Sciatic nerve (tissue), 2 donors: Measurements from ENCODE around the gene HOXB4. TPM values are rescaled to one million over a fixed set of nuclear protein-coding genes. Genes with fewer than 3 reads are reported as not detected.
"Not testable (repeated sequence)": the region's sequence is repeated elsewhere in the genome, so short reads cannot be mapped to it uniquely, and the experiment has no call there.

Experiments
- ATAC-seq: fragments of 200-7000 bp; cut with Tn5 transposase; one replicate; pipeline ENCODE4 v1.9.1; 2020; ENCODE audit warnings: mild to moderate bottlenecking, moderate library complexity
- DNase-seq: peaks from one replicate; pipeline ENCODE4 v3.0.0-alpha.2; 2020; ENCODE audit warnings: low spot score
- intact Hi-C: fragments of 100-400 bp; cut with DNase I; formaldehyde crosslinking; loops from one replicate; pipeline ENCODE4 v1.14.2; 2022
- total RNA-seq: library from RNA; stranded (reverse); fragmentation: NEBNext Ultra II Directional; extraction: Animal tissue kit (Norgen Biotek cat#: 25700); gene quantifications from one replicate; pipeline ENCODE4 v1.2.1, GENCODE V29; 2021
- donor health status: DM: no; HTN: no; CAD: no.
- donor health status: DM: no; HTN: no; CAD: no.

The HOXB4 gene
- total RNA-seq, 1 donor from 2014 or later = 8.8 TPM

GRCh38 chr17:48544349-48545021 lies 33.7 kb downstream of the HOXB4 start:
- ATAC-seq (peak; percentile 70), DNase-seq (peak; percentile 93)
- intact Hi-C loops = no loop called here

DNA sequence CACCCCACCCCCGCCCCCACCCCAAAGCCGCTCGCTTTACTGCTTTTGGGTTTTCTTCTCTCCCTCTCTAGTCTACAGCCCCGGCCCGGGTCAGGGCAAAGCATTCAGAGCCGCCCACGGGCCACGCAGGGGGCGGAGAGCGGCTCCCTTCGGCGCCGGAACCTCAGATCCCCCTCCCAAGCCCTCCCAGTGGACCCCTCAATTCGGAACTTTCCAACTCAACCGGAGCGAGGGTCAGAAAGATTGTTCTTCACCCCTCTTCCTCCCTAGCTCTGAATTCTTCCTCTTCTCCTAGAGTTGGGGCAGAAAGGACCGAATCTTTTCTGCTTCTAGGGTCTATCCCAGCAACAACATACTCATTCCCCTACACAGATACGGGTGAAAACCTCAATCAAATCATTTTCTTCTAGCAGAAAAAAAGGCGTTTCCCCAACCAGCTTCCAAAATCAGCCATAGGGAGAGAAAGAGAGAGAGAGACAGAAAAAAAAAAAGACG lies 34.2 kb downstream of the HOXB4 start:
- intact Hi-C loops = no loop called here
- peak; percentile 38 for ATAC-seq
- peak; percentile 68 for DNase-seq

GRCh38 chr17:48543107-48543853 lies 34.9 kb downstream of the HOXB4 start:
- ATAC-seq (peak; percentile 41), DNase-seq (peak; percentile 73)
- intact Hi-C loops = no loop called here

DNA sequence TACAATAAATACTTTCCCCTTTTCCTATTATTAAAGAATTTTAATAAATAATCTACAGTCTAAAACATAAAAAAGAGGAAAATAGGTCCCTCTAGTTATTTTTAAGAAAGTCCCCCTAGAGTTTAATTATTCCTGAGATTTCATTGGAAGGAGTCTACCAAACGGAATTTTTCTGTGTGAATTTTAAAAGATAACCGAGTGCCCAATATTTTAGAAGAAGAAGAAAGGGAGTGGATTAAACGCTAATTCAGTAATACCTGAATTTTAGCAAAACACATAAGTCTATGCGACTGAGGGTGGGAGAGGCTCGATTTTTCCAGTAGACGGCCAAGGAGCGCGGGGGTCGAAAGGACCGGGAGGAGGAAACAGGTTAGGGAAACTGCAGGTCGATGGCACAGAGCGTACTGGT lies 35.4 kb downstream of the HOXB4 start:
- DNase-seq (no peak), ATAC-seq (no peak)
- intact Hi-C loops = no loop called here

- intact Hi-C loops = no loop called here
- DNase-seq (peak; percentile 69), ATAC-seq (peak; percentile 9)
These were observed 36.0 kb downstream of the HOXB4 start for GRCh38 chr17:48542114-48542656.

DNA sequence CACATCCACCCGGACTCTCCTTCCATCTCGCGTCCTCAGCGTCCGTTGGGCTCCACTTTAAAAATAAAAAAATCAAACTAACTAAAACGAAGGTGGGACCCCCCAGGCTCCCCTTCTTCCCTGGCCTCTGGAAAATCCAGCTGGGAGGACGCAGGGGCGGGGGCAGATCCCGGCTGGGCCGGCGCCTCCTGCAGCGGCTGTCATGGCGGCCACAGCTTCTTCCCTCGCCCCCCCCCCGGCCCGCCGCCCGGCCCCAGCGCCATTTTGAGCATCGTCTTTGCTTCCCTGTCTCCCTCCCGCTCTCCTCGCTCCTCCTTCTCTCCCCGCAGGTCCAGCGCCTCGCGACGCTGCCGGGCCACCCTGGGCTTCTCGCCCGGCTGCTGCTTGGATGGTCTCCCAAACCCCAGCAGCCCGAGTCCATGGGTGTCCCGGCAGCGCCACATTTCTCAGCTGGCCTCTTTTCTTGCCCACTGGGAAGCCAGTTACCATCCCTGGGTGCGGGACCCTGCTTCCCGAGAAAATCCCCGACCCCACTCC lies 36.5 kb downstream of the HOXB4 start:
- DNase-seq = peak; percentile 86
- intact Hi-C loops = no loop called here

GRCh38 chr17:48541036-48541576 lies 37.0 kb downstream of the HOXB4 start:
- no peak for ATAC-seq
- intact Hi-C loops = no loop called here
- no peak for DNase-seq

More for the DNA sequence above, 36.5 kb downstream of the HOXB4 start:
- peak; percentile 72 for ATAC-seq

DNA sequence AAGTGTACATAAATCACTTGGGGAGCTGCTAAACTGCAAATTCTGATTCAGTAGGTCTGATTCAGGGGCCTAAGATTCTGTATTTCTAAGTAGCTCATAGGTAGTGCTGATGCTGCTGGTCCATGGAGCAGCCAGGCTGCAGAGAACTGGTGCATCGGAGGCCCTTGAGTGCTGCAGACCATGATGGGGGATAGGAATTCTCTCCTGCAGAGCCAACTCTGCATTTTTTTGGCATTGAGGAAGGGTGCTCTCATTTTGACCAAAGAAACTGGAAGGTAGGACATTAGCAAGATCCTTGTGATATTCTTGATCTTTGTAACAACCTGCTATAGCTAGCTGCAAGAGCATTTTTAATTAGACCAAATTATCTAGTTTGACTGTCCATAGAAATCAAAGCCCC lies 37.9 kb downstream of the HOXB4 start:
- intact Hi-C loops = no loop called here
- DNase-seq (peak; percentile 44), ATAC-seq (no peak)

DNA sequence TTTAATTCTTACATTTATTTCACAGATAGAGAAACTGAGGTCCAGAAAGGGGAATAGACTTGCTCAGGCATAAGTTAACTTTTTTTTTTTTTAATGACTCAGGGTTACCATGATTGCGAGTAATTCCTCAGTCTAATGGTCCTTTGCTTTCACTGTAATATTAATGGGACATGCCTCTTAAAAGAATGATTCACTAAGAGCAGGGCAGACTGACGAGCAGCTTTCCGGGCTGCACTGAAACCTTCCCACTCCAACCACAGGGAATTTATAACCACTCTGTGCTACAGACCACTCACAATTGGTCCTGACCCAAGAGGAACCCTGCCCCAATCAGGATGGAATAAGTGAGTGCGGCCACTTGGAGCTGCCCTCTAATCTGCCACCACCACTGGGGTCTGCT lies 39.0 kb downstream of the HOXB4 start:
- DNase-seq = peak; percentile 42
- intact Hi-C loops = no loop called here
- ATAC-seq = no peak

DNA sequence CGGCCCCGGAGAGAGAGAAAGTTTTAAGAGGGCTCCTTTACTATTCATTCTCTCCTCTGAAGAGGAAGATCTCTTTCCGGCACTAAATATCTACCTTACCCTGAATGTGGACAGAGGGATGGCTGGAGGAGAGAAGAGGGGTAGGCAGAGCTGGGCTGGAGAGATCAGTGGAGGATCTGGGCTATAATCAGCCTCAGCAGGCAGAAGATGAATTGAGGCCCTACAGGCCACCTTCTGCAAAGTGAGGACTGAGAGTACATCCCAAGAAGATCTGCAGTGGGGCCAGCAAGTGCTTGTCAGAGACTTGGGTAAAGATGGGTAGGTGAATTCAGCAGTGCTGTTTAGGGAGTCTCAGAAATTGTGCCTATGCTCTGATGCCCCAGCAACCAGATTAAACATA lies 40.8 kb downstream of the HOXB4 start:
- intact Hi-C loops = no loop called here
- ATAC-seq = no peak

GRCh38 chr17:48535793-48536559 lies 42.2 kb downstream of the HOXB4 start:
- DNase-seq, intact Hi-C loops, ATAC-seq: not testable (repeated sequence)

More for the DNA sequence above, 40.8 kb downstream of the HOXB4 start:
- DNase-seq = peak; percentile 8

- ATAC-seq (no peak), DNase-seq (no peak)
- intact Hi-C loops = no loop called here
These were observed 45.9 kb downstream of the HOXB4 start for GRCh38 chr17:48532261-48532660.

DNA sequence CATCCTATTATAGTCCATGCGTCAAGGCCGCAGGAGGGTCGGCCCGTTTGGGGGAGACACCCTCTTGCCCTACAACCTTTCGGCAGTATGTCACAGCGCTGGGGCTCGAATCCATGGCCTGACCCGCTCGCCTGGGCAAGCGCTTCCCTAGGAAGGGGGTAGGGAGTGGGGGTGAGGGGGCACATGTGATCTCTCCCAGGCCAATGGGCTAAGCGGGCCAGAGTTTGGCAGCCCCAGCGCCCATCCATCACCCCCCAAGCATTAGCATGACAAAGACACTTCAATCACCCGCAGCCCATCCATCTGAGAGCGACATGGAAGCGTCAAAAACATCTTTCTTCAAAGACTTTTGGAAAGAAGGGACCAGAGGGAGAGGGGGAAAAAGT lies 47.3 kb downstream of the HOXB4 start, which contains the start of gene HOXB1:
Gene HOXB1 (minus strand): TSS at position 125 of the 386 bp plus-strand sequence. CDS start 107 bp downstream, at position 18.
- no peak for DNase-seq
- intact Hi-C loops = no loop called here
- no peak for ATAC-seq

DNA sequence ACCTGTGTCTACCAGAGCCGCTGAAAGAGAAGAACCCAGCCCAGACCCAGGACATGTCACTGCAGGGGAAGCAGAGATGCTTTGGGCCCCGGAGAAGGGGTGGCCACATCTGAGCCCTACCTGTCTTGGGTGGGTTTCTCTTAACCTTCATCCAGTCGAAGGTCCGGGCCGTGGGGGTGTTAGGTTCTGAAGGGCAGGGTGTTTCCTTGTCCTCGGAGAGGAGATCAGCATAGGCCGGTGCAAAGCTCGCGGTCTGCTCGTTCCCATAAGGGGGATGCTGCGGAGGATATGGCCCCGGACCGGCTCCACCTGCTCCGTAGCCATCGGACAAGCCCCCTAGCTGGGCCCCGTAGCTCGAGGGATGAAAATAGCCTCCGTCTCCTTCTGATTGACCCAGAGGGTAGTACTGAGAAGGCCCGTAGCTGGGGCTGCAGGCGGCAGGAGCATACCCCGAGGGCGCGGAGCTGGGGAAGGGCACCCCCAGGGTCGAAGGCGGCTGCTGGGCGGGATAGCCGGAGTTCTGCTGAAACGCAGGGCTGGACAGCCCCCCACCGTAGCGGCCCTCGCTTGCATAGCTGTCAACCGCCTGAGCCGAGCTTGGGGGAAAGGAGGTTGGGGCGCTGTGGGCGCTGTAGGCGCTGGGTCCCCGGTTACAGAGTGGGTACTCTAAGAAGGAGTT lies 47.8 kb downstream of the HOXB4 start:
- intact Hi-C loops = no loop called here
- ATAC-seq = no peak

GRCh38 chr17:48529683-48530009 lies 48.5 kb downstream of the HOXB4 start:
- DNase-seq = no peak
- intact Hi-C loops = no loop called here
- ATAC-seq = no peak

More for the DNA sequence above, 47.8 kb downstream of the HOXB4 start:
- DNase-seq = no peak

- ATAC-seq (no peak), DNase-seq (no peak)
- intact Hi-C loops = no loop called here
These were observed 49.0 kb downstream of the HOXB4 start for GRCh38 chr17:48528936-48529682.

GRCh38 chr17:48528153-48528935 lies 49.8 kb downstream of the HOXB4 start:
- DNase-seq (no peak), ATAC-seq (no peak)
- intact Hi-C loops = no loop called here
